BLaER1 (cell line): ENCODE data around the gene ALX4.

Experiments
- H3K27ac ChIP-seq: shearing (Covaris generic); formaldehyde crosslinking; 2 replicates; pipeline ENCODE4 v1.8.1; 2022
- H3K27me3 ChIP-seq: shearing (Covaris generic); formaldehyde crosslinking; 2 replicates; pipeline ENCODE4 v1.8.1; 2022
- H3K36me3 ChIP-seq: shearing (Covaris generic); formaldehyde crosslinking; 2 replicates; pipeline ENCODE4 v1.8.1; 2022
- H3K4me1 ChIP-seq: shearing (Covaris generic); formaldehyde crosslinking; 2 replicates; pipeline ENCODE4 v1.8.1; 2022
- H3K4me2 ChIP-seq: shearing (Covaris generic); formaldehyde crosslinking; 2 replicates; pipeline ENCODE4 v1.8.1; 2022
- H3K4me3 ChIP-seq: shearing (Covaris generic); formaldehyde crosslinking; 2 replicates; pipeline ENCODE4 v1.8.1; 2022
- H3K9ac ChIP-seq: shearing (Covaris generic); formaldehyde crosslinking; 2 replicates; pipeline ENCODE4 v1.8.1; 2022
- H3K9me3 ChIP-seq: shearing (Covaris generic); formaldehyde crosslinking; 2 replicates; pipeline ENCODE4 v1.8.1; 2022
- H4K20me1 ChIP-seq: shearing (Covaris generic); formaldehyde crosslinking; 2 replicates; pipeline ENCODE4 v1.8.1; 2022
- Cebpa-rat ChIP-seq: shearing (Covaris generic); IDR thresholded peaks from 2 replicates; pipeline ENCODE4 v1.8.1; 2022

The ALX4 gene

DNA sequence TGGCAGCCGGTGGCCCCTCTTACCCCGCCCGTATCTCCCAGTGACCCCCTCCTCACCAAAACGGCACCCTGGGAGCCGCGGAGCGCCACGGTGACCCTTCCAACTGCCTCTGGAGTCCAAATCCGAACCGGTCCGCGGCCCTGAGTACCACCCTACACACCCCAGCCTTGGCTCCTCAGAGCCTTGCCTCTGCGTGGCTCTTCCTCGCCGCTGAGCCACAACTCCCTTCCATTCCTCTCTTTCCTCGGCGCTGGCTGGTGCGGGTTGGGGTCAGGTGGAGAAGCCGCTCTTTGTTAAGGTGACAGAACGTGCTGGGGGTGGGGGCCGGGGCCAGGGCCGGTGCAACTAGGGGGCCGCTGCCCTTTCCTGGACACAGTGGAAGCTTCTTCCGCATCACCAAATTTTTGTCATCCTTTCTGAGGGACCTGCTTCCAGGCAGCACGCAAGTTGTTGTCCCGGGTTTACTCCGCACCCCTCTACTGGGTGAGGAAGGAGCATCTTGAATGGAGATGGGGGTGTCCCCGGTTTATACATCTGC lies 6.5 kb downstream of the ALX4 start:
- no peak for TF ChIP-seq Cebpa-rat
- H3K27ac ChIP-seq: no peak overlapping the region
- H3K36me3 ChIP-seq: no peaks in the 10 kb centered on the region
- H3K4me3 ChIP-seq: no peak overlapping the region
- H3K27me3 ChIP-seq: peaks cover 75% of the 10 kb centered on the region
- peaks cover 20% of the 10 kb centered on the region; the same call in 1 of the 2 replicates for H3K4me1 ChIP-seq
- no peak overlapping the region for H3K4me2 ChIP-seq
- H3K9me3 ChIP-seq: no peaks in the 10 kb centered on the region
- peaks cover 78% of the 10 kb centered on the region for H4K20me1 ChIP-seq
- no peak overlapping the region for H3K9ac ChIP-seq

DNA sequence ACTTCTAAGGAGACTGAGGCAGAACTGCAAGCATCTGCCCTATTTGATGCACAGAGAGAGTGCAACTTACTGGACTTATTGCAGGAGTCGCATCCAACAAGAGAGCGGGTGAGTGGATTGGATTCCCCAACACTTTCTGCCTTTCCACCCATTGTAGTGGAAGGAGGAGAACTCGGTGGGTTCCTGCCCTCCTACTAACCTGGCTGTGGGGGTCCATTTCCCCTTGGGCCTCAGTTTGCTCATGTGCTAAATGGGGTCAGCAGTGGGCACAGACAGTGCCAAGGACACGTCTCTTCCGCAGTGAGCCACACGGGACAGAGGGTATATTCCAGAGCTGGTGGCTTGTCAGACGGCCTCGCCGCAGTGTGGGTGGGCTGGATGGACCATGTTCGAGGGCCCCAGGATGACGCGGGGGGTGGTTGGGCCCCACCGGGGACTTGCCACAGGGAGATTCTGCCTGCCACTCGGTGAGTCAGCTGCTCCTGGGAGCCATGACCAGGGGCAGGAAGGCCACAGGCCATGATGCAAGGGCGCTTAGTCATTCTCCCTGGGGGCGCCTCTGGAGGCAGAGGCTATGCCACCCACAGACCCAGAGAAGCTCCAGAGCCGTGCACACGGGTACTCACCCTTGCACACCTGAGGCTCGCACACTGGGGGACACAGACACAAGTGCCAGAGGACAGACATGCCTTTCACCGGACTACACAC lies 8.2 kb downstream of the ALX4 start:
- Histone ChIP-seq H3K4me1 (peaks cover 20% of the 10 kb centered on the region; the same call in 1 of the 2 replicates), H3K9ac (no peak overlapping the region), H3K4me2 (no peak overlapping the region), H4K20me1 (peaks cover 61% of the 10 kb centered on the region), H3K27ac (no peak overlapping the region), H3K9me3 (no peaks in the 10 kb centered on the region), H3K36me3 (no peaks in the 10 kb centered on the region), H3K27me3 (peaks cover 58% of the 10 kb centered on the region), H3K4me3 (no peak overlapping the region)
- TF ChIP-seq Cebpa-rat: no peak

DNA sequence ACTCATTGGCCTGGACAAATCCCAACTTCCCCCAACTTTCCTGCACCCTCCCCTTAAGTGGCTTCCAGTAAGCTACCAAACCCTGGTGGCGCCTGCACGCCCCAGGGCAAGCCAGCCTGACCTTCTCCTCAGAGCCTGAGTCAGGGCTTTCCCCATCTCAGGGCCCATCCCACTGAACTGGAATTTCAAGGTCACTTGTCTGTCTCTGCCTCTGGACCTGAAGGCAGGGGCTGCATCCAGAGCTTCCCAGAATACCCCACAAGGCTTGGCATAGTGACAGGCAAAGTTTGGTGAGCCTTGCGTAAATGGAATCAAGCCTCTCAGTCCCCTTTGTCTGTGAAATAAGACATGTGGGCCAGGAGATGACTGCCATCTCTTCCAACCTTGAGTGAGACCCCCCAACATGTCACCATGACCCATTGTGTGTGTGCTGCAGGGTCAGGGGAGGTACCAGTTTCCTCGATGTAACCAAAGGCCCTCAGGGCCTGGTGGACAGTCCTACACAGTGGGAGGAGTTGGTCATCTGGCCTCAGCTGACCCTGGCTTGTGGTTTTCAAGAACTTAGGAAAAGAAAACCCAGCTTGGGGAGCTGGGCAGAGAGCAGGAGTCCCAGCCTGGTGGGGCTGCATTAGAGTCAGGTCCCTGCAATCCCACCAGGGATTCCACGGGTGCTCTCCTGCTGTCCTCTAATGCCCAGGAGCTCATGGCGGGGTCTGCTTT lies 8.9 kb downstream of the ALX4 start:
- Histone ChIP-seq H3K36me3 (no peaks in the 10 kb centered on the region), H3K4me1 (peaks cover 17% of the 10 kb centered on the region; the same call in 1 of the 2 replicates), H3K4me3 (no peak overlapping the region), H3K9me3 (no peaks in the 10 kb centered on the region), H3K9ac (no peak overlapping the region), H4K20me1 (peaks cover 54% of the 10 kb centered on the region), H3K27ac (no peak overlapping the region), H3K27me3 (peaks cover 51% of the 10 kb centered on the region), H3K4me2 (no peak overlapping the region)
- no peak for TF ChIP-seq Cebpa-rat

DNA sequence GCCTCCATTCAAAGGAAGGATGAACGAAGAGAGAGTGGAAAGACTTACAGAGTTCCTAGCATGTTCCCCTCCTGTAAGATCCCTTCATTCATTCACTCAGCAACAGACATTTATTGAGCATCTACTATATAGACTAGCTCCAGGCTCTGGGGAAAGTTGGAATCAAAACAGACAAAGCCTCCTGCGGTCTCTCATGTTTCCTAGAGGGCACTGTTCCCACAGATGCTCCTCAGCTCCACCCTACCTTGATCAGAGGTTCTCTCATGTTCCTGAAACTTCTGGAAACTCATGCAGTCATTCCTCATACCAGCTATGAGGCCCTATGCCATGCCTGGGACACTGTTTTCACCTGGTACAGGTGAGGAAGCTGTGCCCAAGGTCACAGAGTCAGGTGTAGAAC lies 11.1 kb downstream of the ALX4 start:
- Histone ChIP-seq H4K20me1 (peaks cover 32% of the 10 kb centered on the region), H3K4me3 (no peak overlapping the region), H3K9ac (no peak overlapping the region), H3K36me3 (no peaks in the 10 kb centered on the region), H3K4me2 (no peak overlapping the region), H3K27me3 (peaks cover 29% of the 10 kb centered on the region), H3K4me1 (no peaks in the 10 kb centered on the region), H3K27ac (no peak overlapping the region), H3K9me3 (no peaks in the 10 kb centered on the region)
- no peak for TF ChIP-seq Cebpa-rat

DNA sequence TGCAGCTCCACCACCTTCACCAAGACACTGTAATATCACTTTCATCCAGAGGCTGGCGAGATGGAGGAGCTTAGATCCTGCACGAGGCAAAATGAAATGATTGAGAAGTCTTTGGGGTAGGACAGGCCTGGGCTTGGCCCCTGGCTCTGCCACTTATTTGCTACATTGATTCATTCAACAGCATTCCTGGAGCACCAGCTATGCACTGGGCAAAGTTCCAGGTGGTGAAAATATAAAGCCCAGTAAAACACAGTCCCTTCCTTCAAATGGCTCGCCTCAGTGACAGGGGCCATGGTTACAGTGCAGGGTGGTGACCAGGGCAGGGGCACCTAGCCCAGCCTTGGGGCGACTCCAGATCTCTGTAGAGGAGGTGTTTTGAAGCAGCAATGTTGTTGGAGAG lies 19.7 kb downstream of the ALX4 start:
- no peak overlapping the region for H3K9ac ChIP-seq
- H3K4me3 ChIP-seq: no peak overlapping the region
- H3K36me3 ChIP-seq: no peaks in the 10 kb centered on the region
- H4K20me1 ChIP-seq: no peaks in the 10 kb centered on the region
- H3K9me3 ChIP-seq: no peaks in the 10 kb centered on the region
- no peaks in the 10 kb centered on the region for H3K27me3 ChIP-seq
- H3K4me1 ChIP-seq: peaks cover 8% of the 10 kb centered on the region
- no peak overlapping the region for H3K27ac ChIP-seq
- TF ChIP-seq Cebpa-rat: no peak
- 0 out of 2 replicates have a peak overlapping the region, but pooled peaks have one; percentile 12 for H3K4me2 ChIP-seq

GRCh38 chr11:44288133-44288526 lies 21.8 kb downstream of the ALX4 start:
- H3K9ac ChIP-seq: no peak overlapping the region
- no peaks in the 10 kb centered on the region for H3K36me3 ChIP-seq
- no peak overlapping the region for H3K4me2 ChIP-seq
- H3K4me1 ChIP-seq: peaks cover 8% of the 10 kb centered on the region
- no peaks in the 10 kb centered on the region for H3K9me3 ChIP-seq
- no peak for TF ChIP-seq Cebpa-rat
- H3K27ac ChIP-seq: no peak overlapping the region
- no peaks in the 10 kb centered on the region for H4K20me1 ChIP-seq
- H3K27me3 ChIP-seq: no peaks in the 10 kb centered on the region
- H3K4me3 ChIP-seq: no peak overlapping the region

GRCh38 chr11:44286911-44287310 lies 23.0 kb downstream of the ALX4 start:
- no peak overlapping the region for H3K4me3 ChIP-seq
- no peak overlapping the region for H3K27ac ChIP-seq
- H3K36me3 ChIP-seq: no peaks in the 10 kb centered on the region
- no peak overlapping the region for H3K4me2 ChIP-seq
- no peak overlapping the region for H3K9ac ChIP-seq
- no peak for TF ChIP-seq Cebpa-rat
- no peaks in the 10 kb centered on the region for H3K9me3 ChIP-seq
- H3K27me3 ChIP-seq: no peaks in the 10 kb centered on the region
- no peaks in the 10 kb centered on the region for H4K20me1 ChIP-seq
- H3K4me1 ChIP-seq: peaks cover 8% of the 10 kb centered on the region

GRCh38 chr11:44286268-44286880 lies 23.6 kb downstream of the ALX4 start:
- TF ChIP-seq Cebpa-rat: no peak
- Histone ChIP-seq H3K4me1 (peaks cover 8% of the 10 kb centered on the region), H3K36me3 (no peaks in the 10 kb centered on the region), H3K9me3 (no peaks in the 10 kb centered on the region), H3K4me3 (no peak overlapping the region), H4K20me1 (no peaks in the 10 kb centered on the region), H3K4me2 (no peak overlapping the region), H3K9ac (no peak overlapping the region), H3K27me3 (no peaks in the 10 kb centered on the region), H3K27ac (no peak overlapping the region)

DNA sequence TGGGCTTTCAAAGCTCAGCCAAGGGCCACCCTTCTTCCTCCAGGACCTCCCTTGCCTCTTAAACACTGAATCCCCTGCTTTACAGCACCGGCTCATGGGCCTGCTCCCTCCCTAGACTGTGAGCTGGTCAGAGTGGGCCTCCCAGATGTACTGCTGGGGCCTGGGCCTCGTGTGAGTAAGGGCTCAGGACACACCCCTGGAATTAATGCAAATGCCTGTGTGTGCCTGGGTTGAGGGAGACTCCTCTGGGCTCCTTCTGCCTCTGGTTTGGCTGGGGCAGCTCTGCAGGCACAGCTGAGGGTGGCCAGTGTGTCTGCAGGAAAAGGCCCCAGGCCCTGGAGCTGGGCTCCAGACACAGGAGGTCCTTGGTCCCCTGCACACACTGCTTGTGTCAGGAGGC lies 24.2 kb downstream of the ALX4 start:
- H3K4me1 ChIP-seq: peaks cover 4% of the 10 kb centered on the region
- H4K20me1 ChIP-seq: no peaks in the 10 kb centered on the region
- no peaks in the 10 kb centered on the region for H3K36me3 ChIP-seq
- H3K4me2 ChIP-seq: no peak overlapping the region
- TF ChIP-seq Cebpa-rat: no peak
- no peak overlapping the region for H3K4me3 ChIP-seq
- no peak overlapping the region for H3K9ac ChIP-seq
- no peak overlapping the region for H3K27ac ChIP-seq
- H3K27me3 ChIP-seq: no peaks in the 10 kb centered on the region
- no peaks in the 10 kb centered on the region for H3K9me3 ChIP-seq

GRCh38 chr11:44282620-44283019 lies 27.3 kb downstream of the ALX4 start:
- Histone ChIP-seq H3K27me3 (no peaks in the 10 kb centered on the region), H3K9ac (no peak overlapping the region), H3K36me3 (no peaks in the 10 kb centered on the region), H4K20me1 (no peaks in the 10 kb centered on the region), H3K4me1 (no peaks in the 10 kb centered on the region), H3K9me3 (no peaks in the 10 kb centered on the region), H3K4me2 (no peak overlapping the region), H3K27ac (no peak overlapping the region), H3K4me3 (no peak overlapping the region)
- no peak for TF ChIP-seq Cebpa-rat
